NCI-H345 (cell line): Measurements from ENCODE around the gene HIBADH.

Experiments
- DNase-seq: peaks from one replicate; lab custom pipeline; 2025; lab: John Stamatoyannopoulos, UW

HIBADH gene

GRCh38 chr7:27635728-27636127 is 27.0 kb downstream of the HIBADH start:
- DNase-seq = no peak

DNA sequence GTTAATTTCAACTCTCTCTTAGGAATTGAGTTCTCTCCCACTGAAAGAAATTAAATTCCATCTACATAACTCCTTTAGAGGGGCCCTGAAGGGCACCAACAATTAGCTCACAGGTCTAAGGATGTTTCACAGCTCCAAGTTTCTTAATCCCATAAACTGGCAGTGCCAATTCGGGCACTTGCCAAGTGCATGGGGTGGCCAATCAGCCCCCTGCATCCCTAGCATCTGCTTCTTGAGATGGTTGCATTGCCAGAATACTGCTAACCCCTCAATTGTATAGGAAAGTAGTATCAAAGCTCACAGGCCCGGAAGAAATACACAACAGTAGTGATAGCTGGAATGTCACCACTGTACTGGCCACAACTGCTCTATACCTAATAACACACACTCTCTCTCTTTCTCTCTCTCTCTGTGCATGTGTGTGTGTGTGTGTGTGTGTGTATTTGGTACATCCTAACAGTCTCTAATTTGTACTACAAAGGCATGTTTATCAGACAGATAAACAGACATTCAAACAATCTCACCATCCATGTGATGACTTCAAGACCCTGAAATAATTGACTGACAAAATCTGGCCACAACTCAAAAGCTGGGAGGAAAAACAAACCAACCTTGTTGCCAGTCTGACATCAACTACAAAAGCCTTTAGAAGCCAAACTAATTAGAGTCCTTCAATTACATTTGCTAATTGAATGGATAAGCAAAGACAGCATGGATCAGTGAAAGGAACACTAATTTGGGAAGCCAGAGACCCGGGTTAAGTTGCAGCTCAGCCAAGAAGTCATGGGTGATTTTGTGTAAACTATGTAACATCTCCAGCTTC is 27.8 kb downstream of the HIBADH start:
- no peak for DNase-seq

GRCh38 chr7:27633062-27633461 is 29.6 kb downstream of the HIBADH start:
- no peak for DNase-seq

DNA sequence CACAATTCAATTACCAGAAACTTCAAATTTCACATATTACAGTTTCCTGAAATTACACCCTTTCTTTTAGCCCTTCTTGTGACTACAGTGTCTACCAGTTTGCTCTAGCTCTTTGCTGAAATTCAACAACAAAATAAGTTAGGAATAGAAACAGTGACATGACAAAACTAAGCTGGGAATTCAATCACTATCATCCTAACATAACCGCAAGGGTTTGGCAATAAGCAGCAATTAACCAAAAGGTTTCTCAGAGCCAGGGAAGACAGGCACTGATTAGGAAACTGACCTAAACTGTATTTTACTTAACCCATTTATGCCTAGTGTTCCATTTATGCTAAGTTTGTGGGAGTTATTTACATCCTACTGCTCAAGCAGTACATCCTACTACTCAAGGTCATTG is 31.3 kb downstream of the HIBADH start:
- no peak for DNase-seq

GRCh38 chr7:27627146-27627545 is 35.5 kb downstream of the HIBADH start:
- DNase-seq = no peak

DNA sequence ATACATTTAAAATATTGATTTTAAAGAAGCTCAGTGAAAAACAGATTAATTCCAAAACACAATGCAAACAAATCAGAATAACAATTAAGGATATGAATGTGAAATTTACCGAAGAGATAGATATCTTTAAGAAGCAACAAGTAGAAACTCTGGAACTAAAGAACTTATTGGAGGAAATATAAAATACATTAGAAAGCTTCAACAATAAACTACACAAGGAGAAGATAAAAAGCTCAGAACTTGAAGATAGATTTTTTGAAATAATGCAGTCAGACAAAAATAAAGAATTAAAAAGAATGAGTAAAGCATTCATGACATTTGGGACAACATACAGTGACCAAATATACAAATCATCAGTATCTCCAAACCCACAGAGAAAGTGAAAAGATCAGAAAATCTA is 43.2 kb downstream of the HIBADH start:
- no peak for DNase-seq

DNA sequence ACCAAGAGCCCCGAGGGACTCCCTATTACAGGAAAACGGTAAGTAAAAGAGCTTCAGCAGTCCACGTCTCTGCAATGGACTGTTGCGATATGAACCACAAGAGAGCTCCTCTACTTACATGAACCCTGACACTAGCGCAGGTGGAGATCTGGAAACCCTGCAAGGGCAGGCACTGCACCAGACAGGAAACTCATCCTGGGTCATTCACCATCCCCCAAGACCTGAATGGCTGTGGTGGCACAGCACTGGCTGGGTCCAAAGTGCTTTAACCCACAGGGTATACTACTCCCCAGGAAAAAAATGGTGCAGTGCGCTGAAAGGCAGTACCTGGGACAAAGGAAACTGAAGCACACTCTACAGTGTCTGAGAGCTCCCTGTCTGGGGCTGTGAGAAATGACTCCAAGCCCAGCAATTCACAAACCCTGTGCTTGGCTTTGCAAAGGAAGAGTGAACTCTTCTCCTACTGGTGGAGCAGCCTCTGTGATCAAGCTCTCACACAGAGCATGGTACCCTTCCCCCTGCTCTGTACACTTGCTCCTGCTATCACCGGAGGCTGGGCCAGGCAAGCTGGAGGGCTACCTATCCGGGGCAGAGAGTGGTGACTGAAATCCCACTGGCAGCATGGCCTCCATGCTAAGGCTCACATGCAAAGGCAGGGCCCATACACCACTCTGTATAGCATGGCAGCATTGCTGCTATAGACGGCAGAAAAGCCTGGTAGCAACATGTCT is 44.9 kb downstream of the HIBADH start:
- DNase-seq = no peak

DNA sequence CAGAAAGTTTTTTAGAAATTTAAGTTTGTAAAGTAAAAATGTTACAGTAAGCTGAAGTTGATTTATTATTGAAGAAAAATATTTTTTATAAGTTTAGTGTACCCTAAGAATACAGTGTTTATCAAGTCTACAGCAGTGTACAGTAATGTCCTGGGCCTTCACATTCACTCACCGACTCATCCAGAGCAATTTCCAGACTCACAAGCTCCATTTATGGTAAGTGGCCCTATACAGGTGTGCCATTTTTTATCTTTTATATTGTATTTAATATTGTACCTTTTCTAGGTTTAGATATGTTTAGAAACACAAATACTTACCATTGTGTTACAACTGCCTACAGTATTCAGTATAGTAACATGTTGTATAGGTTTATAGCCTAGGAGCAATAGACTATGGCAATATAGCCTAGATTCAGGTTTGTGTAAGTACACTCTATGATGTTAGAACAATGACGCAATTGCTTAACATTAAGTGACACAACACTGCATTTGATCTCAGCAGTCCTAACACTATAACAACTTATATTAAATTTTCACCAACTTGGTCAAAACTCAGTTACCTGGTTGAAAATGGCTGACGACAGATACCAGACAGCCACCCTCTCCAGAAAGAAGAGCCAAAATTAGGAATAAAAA is 45.7 kb downstream of the HIBADH start:
- no peak for DNase-seq

DNA sequence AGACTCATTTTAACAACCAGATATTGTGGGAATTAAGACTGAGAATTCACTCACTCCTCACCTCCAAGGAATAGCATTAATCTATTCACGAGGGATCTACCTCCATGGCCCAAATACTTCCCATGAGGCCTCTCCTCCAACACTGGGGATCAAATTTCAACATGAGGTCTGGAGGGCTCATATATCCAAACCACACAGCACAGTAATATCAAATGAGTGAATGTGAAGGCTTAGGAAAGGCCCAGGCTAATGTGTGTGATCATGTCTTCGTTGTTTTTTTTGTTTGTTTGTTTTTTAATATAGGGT is 46.5 kb downstream of the HIBADH start:
- DNase-seq = no peak

- no peak for DNase-seq
Observed at GRCh38 chr7:27615420-27616185, 47.1 kb downstream of the HIBADH start.

GRCh38 chr7:27614095-27614494 is 48.6 kb downstream of the HIBADH start:
- no peak for DNase-seq

DNA sequence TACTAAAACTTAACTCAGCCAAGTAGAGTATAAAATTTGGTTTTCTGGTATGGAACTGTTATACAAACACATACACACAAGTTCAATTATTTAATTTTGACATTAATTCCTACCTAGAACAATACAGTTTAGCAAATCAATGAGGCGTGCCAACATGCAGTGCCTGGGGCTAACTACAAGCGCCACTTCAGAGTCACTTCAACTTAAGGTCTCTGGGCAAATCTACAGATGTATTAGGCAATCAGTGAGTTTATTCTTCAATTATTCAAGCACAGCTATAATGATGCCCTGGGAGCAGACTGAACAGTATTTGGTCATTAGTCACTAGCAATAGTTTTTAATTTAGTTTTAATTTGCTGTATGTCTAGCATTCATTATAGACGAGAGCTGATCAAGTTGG is 51.6 kb downstream of the HIBADH start:
- DNase-seq = peak; percentile 74

- no peak for DNase-seq
Observed at GRCh38 chr7:27608776-27609495, 53.7 kb downstream of the HIBADH start.

- DNase-seq = no peak
Observed at GRCh38 chr7:27607210-27607606, 55.5 kb downstream of the HIBADH start.

- DNase-seq = no peak
Observed at GRCh38 chr7:27606270-27607209, 56.1 kb downstream of the HIBADH start.

DNA sequence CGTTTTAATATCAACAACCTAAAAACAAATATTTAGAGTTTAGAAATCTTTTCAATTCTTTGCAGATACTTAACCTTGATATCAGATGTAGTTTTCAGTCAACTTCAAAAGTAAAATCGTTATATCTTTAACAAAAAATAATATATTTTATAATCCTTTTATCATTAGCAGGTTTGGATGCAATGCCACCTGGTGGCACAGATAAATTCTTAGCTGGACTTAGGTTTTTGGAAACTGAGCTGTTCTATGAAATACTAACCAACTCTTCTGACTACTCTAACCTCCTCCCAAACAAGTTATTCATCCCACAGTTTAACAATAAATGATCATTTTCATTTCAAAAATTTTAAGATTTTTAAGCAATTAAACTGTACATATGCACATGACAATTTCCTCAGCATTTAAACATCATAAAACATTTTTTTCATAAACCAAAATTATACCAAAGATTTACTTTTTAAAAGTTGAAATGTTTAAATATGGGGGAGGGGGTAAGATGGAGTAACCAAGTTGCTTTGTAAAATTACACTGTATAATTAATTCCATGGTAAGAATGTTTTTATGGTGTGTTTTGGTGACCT is 56.9 kb downstream of the HIBADH start:
- DNase-seq = peak; percentile 1

DNA sequence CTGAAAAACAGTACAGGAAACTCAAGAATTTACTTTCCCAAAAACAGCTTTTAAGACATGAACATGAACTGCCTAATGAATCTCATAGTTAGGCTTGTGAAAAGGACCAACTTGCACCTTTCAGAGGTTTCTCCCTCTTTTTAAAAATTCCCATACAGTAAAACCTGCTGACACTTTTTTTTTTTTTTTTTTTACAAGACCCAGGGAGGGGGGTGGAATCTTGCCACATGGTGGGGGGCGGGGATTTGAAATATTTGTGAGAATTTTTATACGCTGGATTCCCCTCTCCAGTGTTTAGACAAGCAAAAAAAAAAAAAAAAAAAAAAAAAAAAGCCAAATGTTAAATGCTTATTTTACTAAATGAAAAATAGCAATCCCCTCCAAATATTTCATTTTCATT is 57.4 kb downstream of the HIBADH start:
- no peak for DNase-seq

GRCh38 chr7:27603813-27604212 is 58.9 kb downstream of the HIBADH start:
- DNase-seq = no peak

GRCh38 chr7:27602766-27603165 is 59.9 kb downstream of the HIBADH start:
- DNase-seq = no peak

DNA sequence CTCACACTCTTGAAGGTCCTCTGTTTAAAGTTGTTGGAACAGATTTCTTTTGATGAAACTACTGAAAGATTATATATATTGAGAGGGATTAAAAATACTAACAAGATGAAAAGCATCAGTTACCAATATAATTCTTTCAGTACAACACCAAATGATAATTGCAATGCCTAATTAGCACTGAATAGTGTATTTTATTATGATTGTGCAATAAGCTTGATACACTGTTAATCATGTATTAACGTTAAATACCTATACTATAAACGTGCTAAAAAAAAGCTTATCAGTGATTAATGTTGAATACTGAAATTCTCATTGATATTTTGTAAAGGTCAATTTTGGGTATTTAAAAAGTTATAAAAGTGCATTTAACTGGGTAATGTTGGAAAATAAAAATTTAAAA is 61.5 kb downstream of the HIBADH start:
- DNase-seq = no peak
